ENCODE data around the gene ZCCHC2. TPM values are rescaled to one million over a fixed set of nuclear protein-coding genes. Genes with fewer than 3 reads are reported as not detected.

ZCCHC2 gene
- total and polyA plus RNA-seq, 2 of the 4 experiments (the other 2 are of a cell fraction), result 3.2 to 3.6 TPM

DNA sequence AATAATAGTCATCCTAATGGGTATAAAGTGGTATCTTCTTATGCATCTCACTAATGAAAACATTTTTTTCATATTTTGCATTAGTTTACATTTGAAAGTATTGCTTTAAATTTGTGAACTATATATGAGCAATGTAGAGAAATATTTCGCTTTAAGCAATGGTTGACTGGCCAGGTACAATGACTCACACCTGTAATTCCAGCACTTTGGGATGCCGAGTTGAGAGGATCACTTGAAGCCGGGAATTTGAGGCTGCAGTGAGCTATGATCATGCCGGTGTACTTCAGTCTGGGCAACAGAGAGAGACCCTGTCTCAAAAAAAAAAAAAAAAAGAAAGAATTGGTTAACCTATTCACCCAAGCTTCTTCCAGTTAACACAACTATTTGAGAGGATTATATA, 15.1 kb downstream of the ZCCHC2 start:
- dilution Hi-C loops (cut with HindIII; ENCODE audit: low sequenced_read_pairs, unreplicated experiment), result no loop called here
- H2AFZ ChIP-seq (replicated peaks; ENCODE audit: low read length, poor library complexity), result no peak overlapping the region
- no peak overlapping the region for H3K27ac ChIP-seq (ENCODE audit: insufficient read depth, low read length)
- DNase-seq (no peak), ATAC-seq (ENCODE audit: low read depth) (no peak)
- H4K8ac ChIP-seq (ENCODE audit: low read depth in 2 of 2, low read length in 2 of 2), result no peak overlapping the region
- ChIA-PET CTCF (interaction anchor here (0.7 kb wide), 1 partner anchor 11 kb away, joined by 3 read pairs; no protein-coding TSS in a partner anchor), POLR2A (ENCODE audit: unreplicated experiment) (no interaction called here)
- no peak overlapping the region for H3K4me3 ChIP-seq (ENCODE audit: insufficient read depth, low read depth, low read length)
- H3K79me1 ChIP-seq (ENCODE audit: low read depth in 1 of 2, low read length in 2 of 2), result peaks cover 10 to 17% of the 10 kb centered on the region in 2 experiments; a peak in 3 of 4 replicates
- no peak overlapping the region for H2BK15ac ChIP-seq (ENCODE audit: low read depth, low read length)
- no peak overlapping the region for H3K18ac ChIP-seq (ENCODE audit: low read depth, low read length)
- H3K9me3 ChIP-seq (ENCODE audit: control insufficient read depth, insufficient read depth, low read length), result no peaks in the 10 kb centered on the region
- H2BK5ac ChIP-seq (ENCODE audit: low read depth, low read length, poor library complexity, severe bottlenecking), result no peak overlapping the region
- H3K23ac ChIP-seq (ENCODE audit: low read depth, low read length), result no peak overlapping the region
- no peak overlapping the region for H3K14ac ChIP-seq (replicated peaks; ENCODE audit: low read depth, low read length)
- H3K56ac ChIP-seq (ENCODE audit: extremely low read depth, insufficient read depth, low read length), result no peak overlapping the region
- no peak overlapping the region for H3K4ac ChIP-seq (ENCODE audit: low read depth, low read length)
- no peak overlapping the region for H4K5ac ChIP-seq (ENCODE audit: low read depth, low read length)
- in situ Hi-C loops (cut with MboI; ENCODE audit: low sequenced_read_pairs), result no loop called here
- no peak overlapping the region for H2AK5ac ChIP-seq (ENCODE audit: low read depth, low read length)
- TF ChIP-seq, protein P1, sequence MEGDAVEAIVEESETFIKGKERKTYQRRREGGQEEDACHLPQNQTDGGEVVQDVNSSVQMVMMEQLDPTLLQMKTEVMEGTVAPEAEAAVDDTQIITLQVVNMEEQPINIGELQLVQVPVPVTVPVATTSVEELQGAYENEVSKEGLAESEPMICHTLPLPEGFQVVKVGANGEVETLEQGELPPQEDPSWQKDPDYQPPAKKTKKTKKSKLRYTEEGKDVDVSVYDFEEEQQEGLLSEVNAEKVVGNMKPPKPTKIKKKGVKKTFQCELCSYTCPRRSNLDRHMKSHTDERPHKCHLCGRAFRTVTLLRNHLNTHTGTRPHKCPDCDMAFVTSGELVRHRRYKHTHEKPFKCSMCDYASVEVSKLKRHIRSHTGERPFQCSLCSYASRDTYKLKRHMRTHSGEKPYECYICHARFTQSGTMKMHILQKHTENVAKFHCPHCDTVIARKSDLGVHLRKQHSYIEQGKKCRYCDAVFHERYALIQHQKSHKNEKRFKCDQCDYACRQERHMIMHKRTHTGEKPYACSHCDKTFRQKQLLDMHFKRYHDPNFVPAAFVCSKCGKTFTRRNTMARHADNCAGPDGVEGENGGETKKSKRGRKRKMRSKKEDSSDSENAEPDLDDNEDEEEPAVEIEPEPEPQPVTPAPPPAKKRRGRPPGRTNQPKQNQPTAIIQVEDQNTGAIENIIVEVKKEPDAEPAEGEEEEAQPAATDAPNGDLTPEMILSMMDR (conservative IDR thresholded peaks at IDR 0.05; ENCODE audit: low read depth, low read length), result no peak
- TF ChIP-seq POLR2A (IDR thresholded peaks at IDR 0.05; ENCODE audit: low read depth, low read length), result no peak
- TF ChIP-seq CHD1 (IDR thresholded peaks at IDR 0.05; ENCODE audit: low read depth, low read length), result no peak
- TF ChIP-seq BHLHE40 (IDR thresholded peaks at IDR 0.05; ENCODE audit: low read depth, low read length), result no peak
- TF ChIP-seq SMC3 (IDR thresholded peaks at IDR 0.05; ENCODE audit: low read depth, low read length), result no peak
- no peak for TF ChIP-seq RCOR1 (IDR thresholded peaks at IDR 0.05; ENCODE audit: insufficient replicate concordance, low read length)
- WGBS, 2 experiments (ENCODE audit: extremely low coverage in 2 of 2, insufficient read length in 1 of 2), result 100% methylated on average over 2 of the region's 4 CpGs; no CpG with 5 or more reads in 1 of the 2 experiments
- no peak overlapping the region for H3K4me2 ChIP-seq (ENCODE audit: low read depth, low read length)
- no peaks in the 10 kb centered on the region for H4K20me1 ChIP-seq (ENCODE audit: insufficient read depth, low read length)
- no peak overlapping the region for H4K91ac ChIP-seq (ENCODE audit: insufficient read depth, low read depth, low read length)
- H2AK9ac ChIP-seq (replicated peaks; ENCODE audit: low read depth, low read length, poor library complexity), result no peak overlapping the region
- no peak overlapping the region for H2BK120ac ChIP-seq (ENCODE audit: low read depth, low read length)
- H3K36me3 ChIP-seq (ENCODE audit: control insufficient read depth, insufficient read depth, low read length), result peaks cover 4% of the 10 kb centered on the region
- H3K4me1 ChIP-seq (ENCODE audit: control insufficient read depth, insufficient read depth, low read length), result no peaks in the 10 kb centered on the region
- no peaks in the 10 kb centered on the region for H3K27me3 ChIP-seq (ENCODE audit: control insufficient read depth, insufficient read depth, low read length)
- BruUV-seq (replicated peaks), result no TSS peak
- H3K9me1 ChIP-seq (ENCODE audit: insufficient read depth, low read length), result peaks cover 2% of the 10 kb centered on the region; the same call in 1 of the 2 replicates
- no peak overlapping the region for H3K9ac ChIP-seq (ENCODE audit: low read depth, low read length)
- intact Hi-C loops (cut with micrococcal nuclease), result no loop called here
- no peak overlapping the region for H2BK20ac ChIP-seq (ENCODE audit: low read depth, low read length)

Data from IMR-90 (cell line).